Measurements from ENCODE around the gene SLC43A2.
A peak's percentile ranks its signal among the peaks of the same experiment; 100 is the strongest.
"Not testable (repeated sequence)": the region's sequence is repeated elsewhere in the genome, so short reads cannot be mapped to it uniquely, and the experiment has no call there.

The SLC43A2 gene

DNA sequence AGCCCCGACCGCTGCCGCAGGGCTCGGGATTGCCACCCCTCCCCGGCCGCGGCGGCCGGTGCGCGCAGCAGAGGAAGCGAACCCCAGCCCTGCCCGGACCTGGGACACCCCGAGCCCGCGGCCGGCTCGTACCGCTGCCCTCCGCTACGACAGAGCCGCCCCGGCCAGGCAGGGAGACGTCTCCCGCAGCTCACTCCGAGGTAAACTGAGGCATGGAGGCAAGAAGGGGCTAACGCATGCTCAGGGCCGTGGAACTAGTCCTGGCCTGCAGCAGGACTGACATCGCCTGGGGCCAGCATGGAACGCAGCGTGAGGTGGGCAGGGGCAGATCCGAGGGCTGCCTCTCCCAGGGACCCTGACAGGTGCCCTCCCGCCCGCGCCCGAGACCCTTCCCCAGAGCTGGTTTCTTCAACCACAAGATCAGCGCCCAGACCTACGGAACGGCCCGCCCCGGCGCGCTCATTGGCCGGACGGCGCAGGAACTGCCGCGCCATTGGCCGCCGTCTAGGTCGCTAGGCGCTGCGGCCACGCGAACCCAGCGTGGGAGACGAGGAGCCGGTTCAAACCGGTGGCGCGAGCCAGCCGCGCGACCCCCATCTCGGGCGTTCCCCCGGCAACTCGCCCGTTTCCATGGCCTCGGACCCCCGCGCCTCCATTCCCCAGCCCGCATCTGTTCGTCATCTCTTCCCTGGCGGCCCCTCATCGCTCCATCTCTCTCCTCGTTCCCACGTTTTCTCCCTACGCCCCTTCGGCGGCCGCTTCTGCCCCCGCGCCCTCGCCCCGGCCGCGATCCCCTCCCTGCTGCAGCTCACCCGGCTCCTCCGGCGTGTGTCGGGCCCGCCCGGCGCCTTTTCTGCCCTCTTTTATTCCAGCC, at the start of gene SLC43A2:
Gene SLC43A2, minus strand, starts transcription at position 853 of the 874 bp plus-strand sequence. CDS start 960 bp downstream, outside the sequence.
- peak; percentile 87 for DNase-seq (ENCODE audit: low spot score)

DNA sequence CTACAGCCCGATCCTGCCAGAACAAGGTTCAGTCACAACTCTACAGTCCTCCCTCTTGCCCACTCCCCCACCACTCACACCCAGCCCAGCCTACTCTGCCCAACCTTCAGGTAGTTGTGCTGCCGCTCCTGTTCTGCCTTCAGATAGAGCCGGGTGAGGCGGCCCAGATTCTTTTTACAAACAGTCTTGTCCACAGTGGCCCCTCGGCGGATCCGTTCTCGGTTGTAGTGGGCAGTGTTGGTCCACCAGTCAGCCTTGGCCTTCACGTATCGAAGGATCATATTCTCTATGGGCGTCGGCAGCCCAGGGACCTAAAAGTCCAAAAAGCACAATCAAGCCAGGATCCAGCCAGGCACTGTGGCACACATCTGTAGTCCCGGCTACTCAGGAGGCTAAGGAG, 47.8 kb upstream of the SLC43A2 start:
- DNase-seq (ENCODE audit: low spot score): no peak

DNA sequence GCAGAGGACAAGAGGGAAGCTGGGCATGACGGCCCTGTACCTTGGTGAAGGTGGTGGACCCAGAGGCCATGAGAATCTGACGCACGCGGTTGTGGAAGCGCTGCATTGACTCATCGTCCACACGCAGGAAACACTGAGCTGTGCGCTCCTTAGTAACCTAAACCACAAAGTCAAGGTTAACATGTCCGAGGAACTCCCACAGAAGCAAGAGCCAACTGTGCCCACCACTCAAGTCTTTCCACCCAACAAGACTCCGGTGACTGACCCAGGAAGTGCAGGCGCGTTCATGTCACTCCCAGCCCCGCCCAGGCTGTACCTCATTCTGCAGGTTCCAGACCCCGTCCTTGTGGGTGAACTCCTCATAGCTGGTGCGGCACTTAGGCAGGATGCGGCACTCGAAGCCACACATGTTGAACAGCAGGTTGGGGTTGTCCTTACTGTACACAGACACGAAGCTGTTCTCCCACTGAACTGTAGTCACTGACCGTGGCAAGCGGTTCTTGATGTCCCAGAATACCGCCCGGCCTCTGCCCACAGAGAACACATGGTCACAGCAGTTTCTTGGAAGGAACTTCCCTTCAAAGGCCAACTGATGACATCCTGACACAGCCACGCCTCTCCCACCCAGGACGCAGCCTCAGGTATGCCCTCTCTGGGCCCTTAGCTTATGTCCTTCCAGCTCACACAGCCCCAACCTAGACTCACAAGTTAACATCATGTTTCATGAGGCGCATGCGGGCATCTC, 44.6 kb upstream of the SLC43A2 start:
- DNase-seq (ENCODE audit: low spot score): no peak

DNA sequence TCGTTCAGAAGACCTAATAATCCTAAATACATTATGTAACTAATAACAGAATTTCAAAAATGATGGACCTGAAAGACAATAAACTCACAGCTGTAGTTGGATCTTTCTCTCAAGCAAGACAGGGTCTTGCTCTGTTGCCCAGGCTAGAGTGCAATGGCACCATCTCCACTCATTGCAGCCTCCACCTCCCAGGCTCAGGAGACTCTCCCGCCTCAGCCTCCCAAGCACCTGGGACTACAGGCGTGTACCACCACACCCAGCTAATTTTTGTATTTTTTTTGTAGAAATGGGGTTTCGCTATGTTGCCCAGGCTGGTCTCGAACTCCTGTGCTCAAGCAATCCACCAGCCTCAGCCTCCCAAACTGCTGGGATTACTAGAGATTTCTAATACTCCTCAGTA, 35.3 kb upstream of the SLC43A2 start:
- not testable (repeated sequence) for DNase-seq (ENCODE audit: low spot score)

DNA sequence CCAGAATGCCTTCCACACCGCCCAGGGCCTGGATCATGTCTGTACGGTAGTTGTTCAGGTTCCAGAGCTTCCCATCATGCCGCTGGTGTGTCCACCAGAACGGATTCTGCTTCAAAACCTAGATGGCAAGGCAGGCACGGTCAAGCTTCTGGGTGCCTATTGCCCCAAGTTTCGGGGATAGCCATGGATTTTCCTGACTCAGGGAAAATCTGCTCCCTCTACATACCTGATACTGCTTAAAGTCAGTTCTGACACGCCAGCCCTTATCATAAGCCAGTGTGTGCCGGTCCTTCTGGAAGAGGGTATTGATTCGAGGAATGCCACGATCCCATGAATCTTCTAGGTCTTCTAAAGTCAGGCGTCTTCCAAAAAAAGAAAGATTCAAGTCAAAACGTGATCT, 32.4 kb upstream of the SLC43A2 start:
- DNase-seq (ENCODE audit: low spot score): no peak

DNA sequence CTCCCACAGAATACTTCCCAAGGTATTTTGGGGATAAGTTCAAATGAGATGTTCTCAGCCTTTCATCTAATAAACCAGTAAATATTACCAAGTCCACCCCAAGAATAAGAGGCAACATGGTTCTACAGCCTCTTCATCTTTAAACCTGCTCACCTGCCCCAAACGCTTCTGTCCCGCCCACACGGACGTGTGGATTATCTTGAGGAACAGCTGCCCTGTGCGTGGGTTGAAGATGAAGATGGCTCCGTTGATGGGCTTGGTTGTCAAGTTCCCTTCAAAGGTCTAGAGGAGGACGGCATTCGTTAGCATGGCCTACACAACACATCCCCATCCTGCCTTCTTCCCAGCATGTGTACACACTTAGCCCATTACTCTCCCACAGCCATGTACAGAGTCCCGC, 29.5 kb upstream of the SLC43A2 start:
- DNase-seq (ENCODE audit: low spot score): no peak

DNA sequence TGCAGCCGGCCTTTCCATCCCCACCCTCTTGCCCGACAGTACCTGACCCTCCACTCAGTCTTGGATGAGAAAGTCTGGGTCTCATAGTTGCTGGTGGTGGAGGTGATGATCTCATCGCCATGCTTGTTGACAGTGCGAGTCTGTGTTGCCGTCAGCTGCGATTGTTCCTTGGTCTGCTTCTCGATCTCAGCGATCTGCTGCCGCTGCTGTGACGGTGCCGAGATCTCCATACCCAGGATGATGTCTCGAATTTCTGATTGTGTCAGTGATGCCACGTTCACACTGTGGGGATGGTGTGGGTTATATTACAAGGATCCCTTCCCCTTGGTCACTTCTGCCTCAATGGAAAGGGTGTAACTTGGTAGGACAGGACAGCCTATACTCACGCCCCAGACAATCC, 25.1 kb upstream of the SLC43A2 start:
- DNase-seq (ENCODE audit: low spot score): no peak

DNA sequence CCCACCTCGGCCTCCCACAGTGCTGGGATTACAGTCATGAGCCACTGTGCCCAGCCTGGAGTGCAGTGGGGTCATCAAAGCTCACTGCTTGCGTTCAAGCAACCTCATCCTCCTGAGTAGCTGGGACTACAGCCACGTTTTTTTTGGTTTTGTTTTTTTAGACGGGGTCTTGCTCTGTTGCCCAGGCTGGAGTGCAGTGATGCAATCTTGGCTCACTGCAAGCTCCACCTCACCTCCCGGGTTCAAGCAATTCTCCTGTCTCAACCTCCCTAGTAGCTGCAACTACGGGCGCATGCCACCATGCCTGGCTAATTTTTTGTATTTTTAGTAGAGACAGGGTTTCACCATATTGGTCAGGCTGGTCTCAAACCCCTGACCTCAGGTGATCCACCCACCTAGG, 24.2 kb upstream of the SLC43A2 start:
- DNase-seq (ENCODE audit: low spot score): not testable (repeated sequence)

DNA sequence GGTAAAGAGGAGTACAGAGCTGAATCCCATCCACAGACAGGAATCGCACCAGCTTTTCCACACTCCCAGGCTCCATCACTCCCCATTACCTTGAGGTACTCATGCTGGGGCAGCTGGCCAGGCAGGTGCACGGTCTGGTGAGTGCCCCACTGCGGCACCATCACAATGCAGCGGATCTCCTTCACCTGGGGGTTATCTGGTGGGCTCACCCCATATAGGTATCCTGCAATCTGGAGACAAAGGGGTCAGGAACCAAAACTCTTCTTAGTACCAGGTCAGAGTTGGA, 22.9 kb upstream of the SLC43A2 start:
- no peak for DNase-seq (ENCODE audit: low spot score)

DNA sequence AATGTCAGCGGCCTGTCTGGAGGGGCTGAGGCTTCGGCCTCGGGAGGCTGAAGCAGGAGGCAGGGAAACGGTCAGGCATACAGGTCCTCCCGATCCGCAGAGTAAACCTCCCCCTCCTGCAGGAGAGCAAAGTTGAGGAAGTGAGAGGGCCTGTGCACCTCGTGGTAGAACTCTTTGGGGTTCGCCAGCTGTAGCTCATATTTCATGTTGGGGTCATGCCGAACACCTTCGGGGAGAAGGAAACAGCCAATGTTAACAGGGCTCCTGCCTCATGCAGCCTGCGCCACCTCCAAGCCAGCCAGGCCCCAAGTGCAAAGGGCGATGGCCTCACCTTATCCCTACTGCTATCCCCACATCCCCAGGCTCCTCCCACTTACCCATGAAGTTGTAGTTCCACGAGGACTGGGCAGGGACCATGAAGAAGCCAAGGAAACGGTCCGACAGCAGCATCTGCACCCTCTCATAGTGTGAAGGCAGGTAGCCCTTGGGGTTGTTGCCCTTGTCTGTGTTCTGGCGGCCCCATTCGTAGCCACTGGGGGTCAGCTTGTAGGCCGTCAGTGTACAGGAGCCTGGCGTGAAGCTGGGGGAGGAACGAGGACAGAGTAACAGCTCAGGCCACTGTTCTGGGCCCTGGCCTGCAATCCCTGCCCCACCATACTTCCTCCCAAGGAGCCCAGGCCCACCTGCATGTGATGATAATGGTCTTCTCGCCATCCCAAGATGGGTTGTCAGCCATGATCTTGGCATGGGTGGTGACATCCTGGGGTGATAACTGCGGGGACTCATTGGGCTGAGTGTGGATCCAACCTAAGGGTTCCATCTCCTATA, 22.3 kb upstream of the SLC43A2 start:
- no peak for DNase-seq (ENCODE audit: low spot score)

DNA sequence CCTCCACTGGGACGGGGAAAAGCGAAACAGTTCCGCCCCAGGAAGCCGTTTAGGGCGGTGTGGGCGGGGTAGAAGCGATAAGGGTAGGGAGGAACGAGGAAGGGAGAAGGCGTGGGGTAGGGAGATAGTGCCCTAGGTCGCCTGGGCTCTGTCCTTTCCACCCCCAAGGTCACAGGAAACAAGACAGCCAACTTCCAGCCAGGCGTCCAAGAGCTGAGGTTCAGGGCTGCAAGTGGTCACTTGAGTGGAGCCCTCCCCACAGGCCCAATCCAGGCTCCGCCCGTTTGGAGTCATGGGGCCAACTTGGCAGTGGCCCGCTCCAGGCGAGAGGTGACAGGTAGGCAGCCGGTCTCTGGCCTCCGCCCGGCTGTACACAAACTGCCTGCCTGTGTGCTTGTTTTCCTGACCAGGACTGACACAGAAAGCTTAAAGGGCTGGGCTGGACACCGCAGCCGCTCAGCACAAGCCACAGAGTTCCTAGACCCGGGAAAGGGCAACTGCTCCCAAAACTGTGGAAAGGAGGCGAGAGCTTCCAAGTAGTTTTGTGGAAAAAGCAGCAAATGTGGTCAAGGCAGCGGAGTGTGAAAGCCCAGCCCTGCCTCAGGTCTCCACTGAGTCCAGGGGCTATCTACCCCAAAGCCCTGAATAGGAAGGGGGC, 21.3 kb upstream of the SLC43A2 start, which contains the start of gene RILP:
Gene RILP, minus strand, starts transcription at position 23 of the 658 bp plus-strand sequence. CDS start 62 bp downstream, outside the sequence.
- no peak for DNase-seq (ENCODE audit: low spot score)

DNA sequence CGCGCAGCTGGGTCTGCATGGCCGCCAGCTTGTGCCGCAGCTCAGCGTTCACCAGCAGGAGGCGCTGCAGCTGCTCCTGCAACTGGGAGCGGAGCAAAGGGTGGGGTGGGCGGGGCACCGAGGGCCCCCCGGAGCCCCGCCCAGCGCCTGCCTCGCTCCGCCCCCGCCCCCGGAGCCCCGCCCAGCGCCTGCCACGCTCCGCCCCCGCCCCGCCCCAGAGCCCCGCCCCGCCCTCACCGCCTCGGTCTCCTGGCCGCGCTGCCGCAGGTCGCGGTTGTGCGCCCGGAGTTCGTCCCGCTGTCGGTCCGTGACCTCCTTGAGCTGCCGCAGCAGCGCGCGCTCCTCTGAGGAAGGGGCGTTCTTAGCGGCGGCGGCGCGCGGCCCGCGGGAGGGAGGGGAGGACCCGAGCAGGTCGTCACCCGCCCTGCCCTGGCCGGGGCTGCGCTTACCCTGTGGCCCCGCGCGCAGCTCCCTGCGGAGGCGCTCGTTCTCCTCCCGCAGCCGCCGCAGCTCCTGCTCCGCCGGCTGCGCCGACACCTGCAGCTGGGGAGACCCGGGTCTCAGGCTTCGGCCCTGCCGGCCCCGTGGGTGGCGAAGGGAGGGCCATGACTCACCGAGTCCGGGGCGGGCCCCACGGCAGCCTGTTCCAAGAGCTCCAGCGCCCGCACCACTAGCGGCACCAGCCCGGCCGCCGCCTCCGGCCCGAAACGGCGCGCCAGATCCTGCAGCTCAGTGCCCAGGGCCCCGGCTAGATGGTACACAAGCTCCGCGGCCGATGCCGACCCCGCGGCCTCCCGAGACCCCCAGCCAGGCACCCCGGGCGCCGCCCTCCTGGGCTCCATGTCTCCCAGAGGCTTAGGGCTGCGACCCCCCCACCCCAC, 20.6 kb upstream of the SLC43A2 start:
- peak; percentile 96 for DNase-seq (ENCODE audit: low spot score)

DNA sequence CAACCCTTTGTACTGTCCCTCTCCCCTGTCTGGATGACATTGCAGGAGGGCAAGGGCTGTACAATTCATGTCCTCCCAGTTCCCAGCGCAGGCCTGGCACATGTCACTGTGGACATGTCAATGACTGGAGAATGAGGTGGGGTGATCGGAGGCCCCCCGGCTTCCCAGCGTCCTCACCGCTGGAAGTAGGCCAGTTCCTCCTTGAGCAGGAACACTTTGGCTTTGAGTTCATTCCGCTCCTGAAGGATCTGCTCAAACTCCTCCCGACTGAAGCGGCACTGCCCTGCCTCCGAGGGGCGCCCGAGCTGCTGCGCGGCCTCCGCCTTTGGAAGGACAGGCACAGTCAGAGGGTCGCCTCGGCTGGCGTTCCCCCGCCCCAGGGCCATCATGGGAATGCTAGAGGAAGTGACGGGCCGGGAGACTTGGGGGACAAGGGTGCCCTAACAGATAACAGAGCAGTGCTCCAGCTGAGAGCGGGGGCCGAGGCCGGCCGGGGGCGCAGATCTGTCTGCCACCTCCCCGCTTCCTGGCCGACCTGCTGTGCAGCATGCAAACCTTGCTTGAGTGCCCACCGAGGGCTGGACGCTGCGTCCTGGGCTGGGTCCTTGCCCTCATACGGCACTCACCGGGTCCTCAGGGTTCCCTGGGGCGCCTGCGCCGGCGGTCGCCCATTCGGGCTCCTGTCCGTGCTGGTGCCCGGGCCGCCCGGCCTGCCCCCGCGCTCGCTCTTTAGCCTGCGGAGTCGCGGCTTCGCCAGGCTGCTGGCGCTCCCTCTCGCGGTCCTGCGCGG, 19.7 kb upstream of the SLC43A2 start:
- no peak for DNase-seq (ENCODE audit: low spot score)

DNA sequence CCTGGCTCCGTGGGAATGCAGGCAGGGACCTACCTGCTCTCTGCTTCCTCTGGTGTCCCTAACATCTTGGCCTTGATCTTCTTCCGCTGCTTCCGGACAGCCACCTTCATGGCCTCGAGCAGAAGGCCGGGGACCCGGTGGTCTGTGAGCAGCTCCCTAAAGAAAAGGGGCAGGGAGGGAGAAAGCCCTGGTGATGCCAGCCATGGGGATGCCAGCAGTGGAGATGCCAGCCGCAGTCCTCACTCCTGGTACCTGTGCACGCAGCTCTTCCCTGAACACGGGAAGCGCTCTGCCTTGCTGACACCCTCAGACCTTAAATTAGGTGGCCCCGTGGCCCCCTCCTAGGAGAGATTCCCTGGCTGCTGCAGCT, 19.2 kb upstream of the SLC43A2 start:
- DNase-seq (ENCODE audit: low spot score): no peak

DNA sequence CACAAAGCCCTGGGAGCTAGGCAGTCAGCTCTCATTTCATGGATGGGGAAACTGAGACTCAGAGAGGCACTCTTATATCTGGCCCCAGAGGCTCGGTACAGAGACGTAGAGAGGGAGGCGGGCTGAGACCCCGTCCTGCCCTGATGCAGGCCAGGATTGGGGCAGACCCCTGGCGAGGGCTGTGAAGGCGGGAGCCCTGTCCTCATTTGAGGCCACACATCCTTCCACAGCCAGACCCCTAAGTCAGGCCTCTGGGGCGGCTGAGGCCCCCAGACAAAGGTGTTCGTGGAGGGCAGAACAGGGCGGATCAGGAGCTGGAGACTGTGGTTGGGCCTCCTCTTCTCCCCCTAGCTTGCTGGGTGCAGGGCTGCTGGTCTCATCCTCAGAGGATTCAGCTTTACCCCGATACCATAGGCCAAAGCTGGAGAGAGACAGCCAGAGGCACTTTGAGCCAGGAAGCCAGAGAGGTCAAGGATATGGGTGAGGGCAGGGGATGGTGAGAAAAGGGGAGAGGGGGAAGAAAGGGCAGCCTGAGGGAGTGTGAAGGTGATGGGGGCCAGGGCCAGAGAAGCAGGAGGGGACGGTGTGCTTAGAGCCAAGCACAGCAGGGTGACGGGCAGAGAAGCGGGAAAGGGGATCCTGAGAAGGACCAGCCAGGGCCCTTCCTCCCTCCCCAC, 17.7 kb upstream of the SLC43A2 start:
- DNase-seq (ENCODE audit: low spot score): no peak

DNA sequence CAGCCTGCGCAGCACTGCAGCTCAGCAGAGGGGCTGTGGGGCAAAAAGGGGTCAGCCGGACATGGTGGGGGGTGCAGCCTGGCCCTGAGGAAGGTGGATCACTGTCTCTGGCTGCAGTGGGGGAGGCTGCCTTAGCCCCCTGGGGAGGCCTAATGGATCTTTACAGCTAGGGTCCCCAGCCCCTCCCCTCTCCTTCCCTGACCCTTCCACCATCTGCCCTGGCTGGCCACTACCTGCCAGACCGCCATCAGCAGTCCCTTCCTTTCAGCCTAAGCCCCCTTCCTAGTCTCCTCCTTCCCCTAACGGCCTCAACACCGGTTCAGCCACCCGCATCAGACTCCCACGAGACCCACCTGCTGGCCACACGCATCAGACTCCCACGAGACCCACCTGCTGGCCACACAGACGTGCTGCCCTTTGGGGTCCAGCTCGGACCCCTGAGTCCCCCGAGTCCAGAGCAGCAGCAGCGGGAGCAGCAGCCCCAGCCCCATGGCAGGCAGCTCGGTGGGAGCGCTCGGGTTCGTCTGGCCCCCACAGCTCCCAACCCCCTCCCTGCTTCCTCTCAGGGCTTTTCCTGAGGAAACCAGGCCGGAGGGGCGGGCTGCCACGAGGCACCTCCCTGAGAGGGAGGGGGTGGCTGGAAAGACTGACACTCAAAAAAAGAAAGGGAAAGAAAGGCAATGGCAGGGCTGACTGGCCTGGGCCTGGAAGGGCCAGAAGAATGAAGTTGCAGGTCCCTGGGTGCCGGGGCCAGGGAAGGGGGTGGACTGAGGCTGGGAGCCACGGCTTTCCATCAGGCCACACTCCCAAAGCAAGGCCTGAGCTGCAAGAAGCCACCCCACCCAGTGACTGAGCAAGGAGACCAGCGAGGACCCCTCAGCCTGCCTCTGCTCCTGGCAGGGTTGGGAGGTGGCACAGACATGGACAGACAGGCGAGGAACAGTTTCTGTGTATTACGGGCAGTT, 16.9 kb upstream of the SLC43A2 start, which contains the start of gene SCARF1:
Gene SCARF1, minus strand, starts transcription at position 526 of the 965 bp plus-strand sequence. Its CDS starts 35 bp downstream, at position 491.
- no peak for DNase-seq (ENCODE audit: low spot score)

DNA sequence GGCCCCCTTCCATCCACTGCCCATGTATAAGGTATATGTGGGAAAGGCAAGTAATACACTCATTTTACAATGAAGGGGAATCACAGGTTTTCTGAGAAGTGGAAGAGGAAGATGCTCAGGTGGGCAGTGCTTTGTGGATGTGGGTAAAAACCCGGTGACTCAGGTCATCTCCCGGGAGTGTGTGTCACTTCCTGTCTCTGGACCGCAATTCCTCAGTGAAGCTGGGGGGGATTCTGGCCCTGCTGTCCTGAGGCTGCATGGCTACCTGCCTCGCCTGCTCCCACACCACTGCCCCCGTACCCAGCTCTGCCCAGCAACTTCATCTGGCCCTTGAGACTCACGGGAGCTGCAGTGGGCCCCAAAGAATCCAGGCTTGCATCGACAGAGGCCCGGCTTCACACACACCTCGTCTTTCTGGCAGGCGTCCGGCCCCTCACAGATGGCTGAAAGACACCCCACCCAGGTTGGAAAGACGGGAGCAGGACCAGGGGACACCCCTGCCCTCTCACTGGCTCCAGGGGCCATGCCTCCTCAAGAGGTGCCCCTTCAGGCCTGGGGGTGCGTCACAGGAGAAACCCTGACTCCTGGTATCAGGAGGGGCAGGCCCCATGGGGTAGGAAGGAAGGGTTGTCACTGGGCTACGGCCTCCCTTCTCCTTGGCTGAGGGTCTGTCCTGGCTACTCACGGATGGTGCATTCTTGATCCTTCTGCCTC, 16.0 kb upstream of the SLC43A2 start:
- DNase-seq (ENCODE audit: low spot score): no peak

Data from putamen (tissue), 1 donor.